Keratinocyte (primary cell): ENCODE measurements around the gene TMEM132A. TPM values are rescaled to one million over a fixed set of nuclear protein-coding genes. Genes with fewer than 3 reads are reported as not detected.

Experiments
- DNase-seq: peaks from one replicate; pipeline ENCODE4 v3.0.0-alpha.2; 2011; ENCODE audit warnings: low read depth, missing footprints, low spot score
- FAIRE-seq: peaks from 2 replicates; lab custom pipeline; 2011; peaks lifted over from hg19 to GRCh38; lab: Jason Lieb, UNC
- H2AFZ ChIP-seq: 2 replicates; pipeline ENCODE4 v1.6.0; 2012; ENCODE audit warnings: low read length, control low read depth, inconsistent platforms; ENCODE audit not compliant: control insufficient read depth
- H3K27ac ChIP-seq: 2 replicates; pipeline ENCODE4 v1.5.1; 2011; ENCODE audit warnings: low read length; ENCODE audit not compliant: control insufficient read depth, insufficient read depth
- H3K27me3 ChIP-seq: 3 replicates; pipeline ENCODE4 v1.6.0; 2011; ENCODE audit warnings: low read length; ENCODE audit not compliant: control insufficient read depth, insufficient read depth; ENCODE audit errors: extremely low read depth
- H3K36me3 ChIP-seq, 2 experiments: 2 replicates in 1 of 2; 3 replicates in 1 of 2; pipeline ENCODE4 v1.5.1; 2011; ENCODE audit warnings: low read length in 2 of 2, mild to moderate bottlenecking in 1 of 2; ENCODE audit not compliant: control insufficient read depth in 2 of 2, insufficient read depth in 2 of 2; ENCODE audit errors: extremely low read depth in 1 of 2
- H3K4me1 ChIP-seq: 3 replicates; pipeline ENCODE4 v1.5.1; 2011; ENCODE audit warnings: low read length; ENCODE audit not compliant: control insufficient read depth, insufficient read depth; ENCODE audit errors: extremely low read depth
- H3K4me2 ChIP-seq: 3 replicates; pipeline ENCODE4 v1.6.0; 2011; ENCODE audit warnings: low read depth, low read length; ENCODE audit not compliant: control insufficient read depth, insufficient read depth; ENCODE audit errors: extremely low read depth
- H3K4me3 ChIP-seq, 3 experiments: fragments of 200-600 bp in 1 of 3; sonication (generic) in 1 of 3; 2 replicates in 2 of 3; 3 replicates in 1 of 3; pipeline ENCODE4 v1.5.1; 2011 to 2016; ENCODE audit warnings: low read length in 3 of 3, mild to moderate bottlenecking in 3 of 3, control low read depth in 2 of 3, inconsistent platforms in 1 of 3, low read depth in 1 of 3, mixed read lengths in 1 of 3, mixed run types in 1 of 3, moderate library complexity in 1 of 3; ENCODE audit not compliant: control insufficient read depth in 2 of 3, insufficient read depth in 2 of 3; ENCODE audit errors: extremely low read depth in 1 of 3
- H3K79me2 ChIP-seq: 2 replicates; pipeline ENCODE4 v1.6.0; 2012; ENCODE audit warnings: low read length; ENCODE audit not compliant: control insufficient read depth, insufficient read depth
- H3K9ac ChIP-seq: 3 replicates; pipeline ENCODE4 v1.6.0; 2011; ENCODE audit warnings: low read length; ENCODE audit not compliant: control insufficient read depth, insufficient read depth; ENCODE audit errors: extremely low read depth
- H3K9me1 ChIP-seq: 3 replicates; pipeline ENCODE4 v1.6.0; 2011; ENCODE audit warnings: low read length; ENCODE audit not compliant: control insufficient read depth, insufficient read depth; ENCODE audit errors: extremely low read depth
- H3K9me3 ChIP-seq: 2 replicates; pipeline ENCODE4 v1.5.1; 2012; ENCODE audit warnings: low read depth, low read length; ENCODE audit not compliant: control insufficient read depth
- H4K20me1 ChIP-seq: 3 replicates; pipeline ENCODE4 v1.6.0; 2011; ENCODE audit warnings: low read length; ENCODE audit not compliant: control insufficient read depth, insufficient read depth; ENCODE audit errors: extremely low read depth
- CTCF ChIP-seq, 3 experiments: IDR thresholded peaks in 1 of 3; conservative IDR thresholded peaks in 1 of 3; optimal IDR thresholded peaks in 1 of 3; 2 replicates in 2 of 3; 3 replicates in 1 of 3; pipeline versions ENCODE3 to v1.5.1; 2011; ENCODE audit warnings: low read length in 3 of 3, mild to moderate bottlenecking in 3 of 3, moderate library complexity in 2 of 3, control low read depth in 1 of 3, inconsistent platforms in 1 of 3; ENCODE audit not compliant: insufficient read depth in 2 of 3; ENCODE audit errors: extremely low read depth in 1 of 3
- EZH2 ChIP-seq: IDR thresholded peaks from one replicate; pipeline ENCODE4 v1.6.1; 2012; ENCODE audit warnings: inconsistent platforms, mild to moderate bottlenecking, low read length, moderate library complexity
- dilution Hi-C: fragments of 300-500 bp; cut with MboI; formaldehyde crosslinking; loops from one replicate; pipeline ENCODE4 v1.7.0; 2020; ENCODE audit warnings: low sequenced_read_pairs; ENCODE audit not compliant: extremely low pct_ligation_motif_present
- polyA plus RNA-seq, 5 experiments: library from polyadenylated mRNA; depleted of rRNA in 3 of 5; stranded (reverse) in 3 of 5; stranded (forward) in 1 of 5; unstranded in 1 of 5; fragments of >200 nt; gene quantifications; 1 replicate in 1 of 5; 2 replicates in 3 of 5; 3 replicates in 1 of 5; pipeline versions ENCODE4 v1.2.1 to v1.2.3, GENCODE V29; 2011 to 2012; ENCODE audit warnings: missing spikeins in 2 of 5, low read depth in 1 of 5, low replicate concordance in 1 of 5

Gene TMEM132A
- polyA plus RNA-seq, 1 donor (not counting 4 experiments of a cell fraction or from before 2014, with no cell fraction given): 16.6 TPM

- TF ChIP-seq CTCF (optimal IDR thresholded peaks at IDR 0.05 in 1 of 3, IDR thresholded peaks at IDR 0.05 in 1 of 3, conservative IDR thresholded peaks at IDR 0.05 in 1 of 3; ENCODE audit: extremely low read depth in 1 of 3, insufficient read depth in 2 of 3, low read length in 3 of 3) (no peak), EZH2 (no peak)
- no peak for DNase-seq
Measured at GRCh38 chr11:60905551-60906113, 18.6 kb upstream of the TMEM132A start.

GRCh38 chr11:60906132-60906972 is 17.9 kb upstream of the TMEM132A start, which contains the start of gene PRPF19:
PRPF19 (minus strand) TSS chr11:60906585; CDS start chr11:60906382, 203 bp downstream.
- Histone ChIP-seq H3K36me3 (peaks cover 6 to 20% of the 10 kb centered on the region in 2 experiments), H3K4me3 (peak within 1 kb of the TSS; percentile 79 to 93 (median 80)), H2AFZ (peak within 1 kb of the TSS; percentile 70), H3K9me1 (no peaks in the 10 kb centered on the region), H3K27ac (peak within 1 kb of the TSS; percentile 93), H3K27me3 (no peaks in the 10 kb centered on the region), H3K9me3 (no peaks in the 10 kb centered on the region), H3K79me2 (peaks cover 39% of the 10 kb centered on the region), H4K20me1 (peaks cover 10% of the 10 kb centered on the region), H3K9ac (peak within 1 kb of the TSS; percentile 94), H3K4me1 (peaks cover 11% of the 10 kb centered on the region), H3K4me2 (peak within 1 kb of the TSS; percentile 87)
- TF ChIP-seq EZH2 (no peak), CTCF (optimal IDR thresholded peaks at IDR 0.05 in 1 of 3, IDR thresholded peaks at IDR 0.05 in 1 of 3, conservative IDR thresholded peaks at IDR 0.05 in 1 of 3; ENCODE audit: extremely low read depth in 1 of 3, insufficient read depth in 2 of 3, low read length in 3 of 3) (no peak)
- dilution Hi-C loops: no loop called here
- FAIRE-seq (peak; percentile 13), DNase-seq (peak; percentile 63)

More at GRCh38 chr11:60905551-60906113, 18.6 kb upstream of the TMEM132A start:
- Histone ChIP-seq H3K9me1 (no peaks in the 10 kb centered on the region), H3K36me3 (peaks cover 9 to 26% of the 10 kb centered on the region in 2 experiments), H3K4me1 (peaks cover 11% of the 10 kb centered on the region), H3K4me2 (peak overlapping the region; percentile 81), H2AFZ (peak overlapping the region; percentile 69), H4K20me1 (peaks cover 10% of the 10 kb centered on the region), H3K9me3 (no peaks in the 10 kb centered on the region), H3K79me2 (peaks cover 39% of the 10 kb centered on the region), H3K27ac (peak overlapping the region; percentile 93), H3K9ac (peak overlapping the region; percentile 94), H3K4me3 (peak overlapping the region; percentile 79 to 93 (median 80)), H3K27me3 (no peaks in the 10 kb centered on the region)
- peak; percentile 13 for FAIRE-seq
- dilution Hi-C loops: no loop called here
